Measurements from ENCODE around the gene APOBEC3H. TPM values are rescaled to one million over a fixed set of nuclear protein-coding genes. Genes with fewer than 3 reads are reported as not detected.

Gene APOBEC3H
- total RNA-seq, 1 donor from 2014 or later = 0.32 TPM

DNA sequence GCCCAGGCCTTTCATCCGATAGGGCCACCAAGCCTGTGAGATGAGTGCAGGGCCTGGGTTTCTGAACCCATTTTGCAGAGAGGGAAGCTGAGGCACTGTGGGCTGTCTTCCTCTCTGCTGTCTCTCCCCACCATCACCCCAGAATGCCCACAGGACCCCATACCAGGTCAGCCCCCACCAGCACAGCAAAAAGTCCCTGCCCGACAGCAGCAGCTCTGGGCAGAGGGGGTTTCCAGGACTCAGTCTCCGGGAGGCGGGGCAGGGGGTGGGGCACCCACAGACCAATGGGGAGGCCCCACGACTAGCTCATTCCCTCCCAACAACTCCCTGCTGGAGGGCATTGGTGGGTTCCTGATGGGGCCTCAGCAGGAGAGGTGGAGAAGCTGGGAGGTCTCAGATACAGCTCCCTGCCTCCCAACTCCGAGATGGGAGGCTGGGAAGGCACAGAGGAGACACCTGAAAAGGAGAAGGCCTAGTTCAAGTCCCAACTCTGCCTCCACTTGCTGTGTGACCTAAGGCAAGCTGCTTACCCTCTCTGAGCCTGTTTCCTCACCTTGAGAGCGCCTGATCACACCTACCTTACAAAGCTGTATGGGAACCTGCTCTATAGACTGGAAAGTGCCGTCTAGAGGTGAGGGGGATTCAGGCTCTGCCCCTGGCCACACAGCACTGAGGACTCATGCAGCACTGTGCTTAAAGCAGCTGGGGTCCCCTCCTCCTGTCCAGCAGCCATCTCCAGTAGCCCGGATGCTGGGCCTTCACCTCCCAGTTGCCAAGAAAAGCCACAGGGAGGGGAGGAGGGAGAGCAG is 51.9 kb downstream of the APOBEC3H start:
- intact Hi-C loops (cut with DNase I) = no loop called here
- DNase-seq (ENCODE audit: missing footprints) (peak; percentile 79), ATAC-seq (no peak)

DNA sequence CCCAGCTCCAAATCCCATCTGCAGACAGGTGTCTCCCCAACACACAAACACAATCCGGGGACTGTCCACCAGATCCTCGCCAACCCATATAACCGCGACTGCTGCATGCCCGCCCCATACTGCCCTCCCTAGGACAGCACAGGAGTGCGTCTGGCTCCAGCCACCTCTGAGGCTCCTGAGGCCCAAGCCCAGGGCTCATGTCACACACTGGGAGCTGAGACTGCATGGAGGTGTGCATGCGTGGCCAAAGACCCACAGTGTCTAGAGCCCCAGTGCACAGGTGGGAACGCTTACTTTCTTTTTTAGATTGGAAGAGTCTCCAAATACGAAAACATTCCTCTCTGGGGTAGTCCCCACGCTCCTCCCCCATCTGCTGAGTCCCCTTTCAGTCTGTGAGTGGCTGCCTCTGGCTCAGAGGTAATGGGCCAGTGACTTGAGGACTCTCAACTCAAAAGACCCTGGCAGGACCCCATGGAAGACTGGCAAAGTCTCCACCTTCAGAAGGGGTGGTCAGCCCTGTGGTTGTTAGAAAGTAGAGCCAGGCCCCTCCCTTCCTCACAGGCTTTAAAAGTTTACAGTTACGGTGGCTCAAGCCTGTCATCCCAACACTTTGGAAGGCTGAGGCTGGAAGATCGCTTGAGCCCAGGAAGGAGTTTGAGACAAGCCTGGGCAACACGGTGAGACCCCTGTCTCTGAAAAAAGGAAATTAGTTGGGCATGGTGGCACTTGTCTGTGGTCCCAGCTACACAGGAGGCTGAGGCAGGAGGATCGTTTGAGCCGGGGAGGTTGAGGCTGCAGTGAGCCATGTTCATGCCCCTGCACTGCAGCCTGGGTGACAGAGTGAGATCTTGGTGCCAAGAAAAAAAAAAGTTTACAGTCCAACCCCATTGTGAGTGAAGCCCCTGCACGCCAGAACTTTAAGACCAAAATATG is 53.1 kb downstream of the APOBEC3H start:
- ATAC-seq (no peak), DNase-seq (ENCODE audit: missing footprints) (no peak)
- intact Hi-C loops (cut with DNase I) = loop anchor here (5.0 kb wide), 1 partner anchor 377 kb away; no protein-coding TSS in a partner anchor

DNA sequence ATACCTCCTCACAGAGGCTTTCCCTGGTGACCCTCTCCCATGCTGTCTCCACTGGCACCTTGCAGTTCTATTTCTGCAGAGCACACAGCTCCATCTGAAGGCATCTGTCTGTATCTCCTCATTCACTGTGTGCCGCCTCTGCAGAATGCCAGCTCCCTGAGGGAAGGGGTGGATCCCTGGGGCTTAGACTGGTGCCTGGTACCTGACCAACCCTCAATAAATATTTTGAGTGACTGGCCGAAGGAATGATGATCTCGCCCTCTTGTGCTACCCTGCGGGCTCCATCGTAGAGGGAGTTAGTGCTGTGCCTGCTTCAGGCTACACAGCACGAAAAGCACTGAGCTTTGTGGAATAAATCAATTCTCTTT is 53.8 kb downstream of the APOBEC3H start:
- DNase-seq (ENCODE audit: missing footprints) = no peak
- no peak for ATAC-seq
- intact Hi-C loops (cut with DNase I) = loop anchor here (5.0 kb wide), 1 partner anchor 376 kb away; no protein-coding TSS in a partner anchor

DNA sequence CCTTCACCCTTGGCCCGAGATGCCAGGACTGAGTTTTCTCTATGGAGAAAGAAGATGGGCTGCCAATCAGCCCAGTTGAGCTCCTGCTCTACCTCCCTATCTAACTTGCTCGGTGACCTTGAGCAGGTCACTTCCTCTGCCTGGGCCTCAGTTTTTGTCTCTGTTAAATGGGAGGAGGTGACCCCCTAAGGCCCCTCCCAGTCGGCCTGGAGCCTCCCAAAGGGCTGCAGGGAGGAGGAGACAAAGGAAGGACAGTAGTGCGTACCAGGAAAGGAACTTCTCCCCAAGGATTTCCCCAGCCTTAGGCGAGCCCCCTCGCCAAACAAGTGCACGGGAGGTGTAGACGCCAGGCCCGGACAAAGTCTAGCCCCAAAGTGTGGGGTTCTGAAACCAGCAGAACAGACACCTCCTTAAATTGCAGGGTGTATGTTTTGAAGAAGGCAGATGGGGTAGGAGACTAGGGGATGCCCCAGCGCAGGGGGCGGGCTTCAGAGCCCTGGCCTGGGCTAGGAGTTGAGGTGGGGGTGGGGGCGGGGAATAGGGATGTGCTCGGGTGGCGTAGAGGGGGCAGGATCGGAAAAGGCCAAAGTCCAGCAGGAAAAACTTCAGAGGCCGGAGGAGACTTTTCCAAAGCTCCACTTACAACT is 54.4 kb downstream of the APOBEC3H start:
- ATAC-seq (no peak), DNase-seq (ENCODE audit: missing footprints) (no peak)
- intact Hi-C loops (cut with DNase I) = loop anchor here (5.0 kb wide), 1 partner anchor 376 kb away; no protein-coding TSS in a partner anchor

DNA sequence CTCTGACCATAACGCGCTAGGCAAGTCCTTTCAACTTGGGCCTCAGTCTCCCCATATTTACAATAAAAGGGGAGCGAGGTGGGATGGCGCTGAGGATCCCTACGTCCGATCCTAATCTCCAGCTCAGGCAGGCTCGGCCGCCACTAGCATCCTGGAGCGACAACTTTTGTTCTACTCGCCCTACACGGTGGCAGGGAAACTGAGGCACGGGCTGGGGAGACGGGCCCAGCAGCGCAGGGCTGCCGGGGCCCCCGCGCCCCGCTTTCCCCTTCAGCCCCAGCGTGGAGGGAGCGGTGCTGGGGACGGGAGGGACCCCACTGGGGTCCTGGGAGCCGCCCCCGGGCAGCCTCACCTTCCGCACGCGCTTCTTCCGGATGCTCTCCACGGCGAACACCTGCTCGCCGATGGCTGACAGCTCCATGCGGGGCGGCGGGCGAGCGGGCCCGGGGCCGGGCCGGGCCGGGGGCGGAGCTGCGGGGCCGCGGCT is 55.0 kb downstream of the APOBEC3H start:
- intact Hi-C loops (cut with DNase I) = loop anchor here (2.0 to 5.0 kb wide), 2 partner anchors 167 to 375 kb away; partner anchors contain the start of gene RPL3
- ATAC-seq (no peak), DNase-seq (ENCODE audit: missing footprints) (no peak)

DNA sequence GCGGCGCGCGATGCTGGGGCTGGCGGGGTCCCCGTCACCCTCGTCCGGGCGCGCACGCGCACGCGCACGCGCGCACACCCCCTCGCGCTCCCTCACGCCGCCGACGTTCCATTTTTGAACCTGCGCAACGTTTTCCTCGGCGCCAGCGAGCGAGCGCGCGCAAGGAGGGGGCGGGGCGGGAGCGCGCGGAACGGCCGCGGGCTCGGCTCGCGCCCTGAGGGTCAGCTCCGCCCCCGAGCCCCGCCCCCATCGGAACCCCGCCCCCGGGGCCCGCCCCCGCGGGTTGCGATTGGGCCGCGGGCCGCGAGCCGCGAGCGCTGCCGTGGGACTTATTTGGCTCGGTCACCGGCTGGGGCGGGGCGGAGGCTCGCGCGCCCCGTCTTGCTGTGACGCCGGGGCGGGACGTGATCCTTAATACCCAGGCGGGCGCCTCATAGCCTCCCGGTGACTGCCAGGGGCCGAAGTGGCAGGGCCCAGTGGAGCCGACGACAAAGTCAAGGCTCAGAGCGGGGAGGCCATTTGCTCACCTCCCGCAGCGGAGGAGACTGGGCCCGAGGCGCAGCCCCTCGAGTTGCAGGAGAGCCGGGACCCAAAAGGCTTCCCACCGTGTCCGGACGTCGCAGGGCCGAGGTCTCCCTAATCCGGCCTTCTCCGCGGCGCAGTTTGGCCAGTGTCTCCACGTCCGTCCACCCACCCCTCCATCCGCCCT is 55.6 kb downstream of the APOBEC3H start, which contains the start of gene CBX7:
Gene CBX7, minus strand, starts transcription at position 170 of the 709 bp plus-strand sequence. CDS start 236 bp downstream, outside the sequence.
- DNase-seq (ENCODE audit: missing footprints) = peak; percentile 98
- intact Hi-C loops (cut with DNase I) = loop anchor here (2.0 to 5.0 kb wide), 2 partner anchors 166 to 375 kb away; partner anchors contain the start of gene RPL3
- ATAC-seq = peak; percentile 92

DNA sequence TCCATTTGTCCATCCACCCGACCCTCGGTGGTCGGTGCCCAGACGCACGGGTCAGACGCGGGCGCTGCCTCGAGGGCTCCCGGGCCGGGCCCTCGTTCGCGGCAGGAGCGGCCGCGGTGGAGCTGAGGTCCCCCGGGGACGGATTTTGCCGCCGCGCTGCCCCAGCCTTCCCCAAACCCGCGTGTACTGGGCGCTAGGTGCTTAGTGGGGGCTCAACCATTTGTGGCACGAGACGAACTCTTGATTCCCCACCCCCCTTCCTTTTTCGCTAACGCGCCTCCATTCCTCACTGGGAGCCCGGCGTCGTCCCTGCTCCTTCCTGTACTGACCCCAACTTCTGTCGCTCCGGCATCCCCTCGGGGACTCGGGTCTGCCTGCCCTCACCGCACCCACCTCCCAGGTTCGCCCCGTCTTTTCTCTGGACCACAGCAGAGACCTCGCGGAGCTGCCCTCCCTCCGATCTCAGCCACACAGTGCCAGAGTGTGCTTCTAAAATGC is 56.2 kb downstream of the APOBEC3H start:
- intact Hi-C loops (cut with DNase I) = loop anchor here (2.0 to 5.0 kb wide), 2 partner anchors 166 to 374 kb away; partner anchors contain the start of gene RPL3
- DNase-seq (ENCODE audit: missing footprints) = peak; percentile 51
- peak; percentile 5 for ATAC-seq

Other genes with a start within 250 kb of the APOBEC3H start
- 39.3 TPM for gene CBX6, start 225.0 kb upstream of the APOBEC3H start, total RNA-seq
- 0.78 TPM for gene APOBEC3A, start 139.6 kb upstream of the APOBEC3H start, total RNA-seq
- gene APOBEC3B, start 114.9 kb upstream of the APOBEC3H start, total RNA-seq = 0.78 TPM
- gene APOBEC3C, start 83.0 kb upstream of the APOBEC3H start, total RNA-seq = 27.9 TPM
- 0.95 TPM for gene APOBEC3D, start 76.1 kb upstream of the APOBEC3H start, total RNA-seq
- gene APOBEC3F, start 56.4 kb upstream of the APOBEC3H start, total RNA-seq = 6.7 TPM
- gene APOBEC3G, start 20.0 kb upstream of the APOBEC3H start, total RNA-seq = 3.3 TPM
- gene CBX7, start 55.4 kb downstream of the APOBEC3H start, total RNA-seq = 66.0 TPM
- gene PDGFB, start 147.7 kb downstream of the APOBEC3H start, total RNA-seq = 19.7 TPM
- 355 TPM for gene RPL3, start 222.4 kb downstream of the APOBEC3H start, total RNA-seq

Data from Right ventricle myocardium inferior (tissue), 1 donor.